Uterus (tissue), 4 donors: ENCODE results near the gene ZBTB3. TPM values are rescaled to one million over a fixed set of nuclear protein-coding genes. Genes with fewer than 3 reads are reported as not detected.

Experiments used
- DNase-seq, 2 donors: peaks; one replicate each; pipeline ENCODE4 v3.0.0-alpha.2; 2019 to 2020
- H3K27ac ChIP-seq, 2 donors: fragments of 200-600 bp; sonication (generic); 1 replicate in 1 of 2; 2 replicates in 1 of 2; pipeline ENCODE4 v1.5.1; 2016 to 2018
- H3K27me3 ChIP-seq, 2 donors: fragments of 200-600 bp; sonication (generic); one replicate each; pipeline ENCODE4 v1.5.1; 2018 to 2019; ENCODE audit warnings: control low read depth in 1 of 2
- H3K36me3 ChIP-seq, 2 donors: fragments of 200-600 bp; sonication (generic); one replicate each; pipeline ENCODE4 v1.5.1; 2019; ENCODE audit warnings: control low read depth in 1 of 2
- H3K4me1 ChIP-seq, 2 donors: fragments of 200-600 bp; sonication (generic); one replicate each; pipeline ENCODE4 v1.5.1; 2018 to 2019; ENCODE audit warnings: control low read depth in 1 of 2
- H3K4me3 ChIP-seq, 2 donors: fragments of 200-600 bp; sonication (generic); 1 replicate in 1 of 2; 2 replicates in 1 of 2; pipeline ENCODE4 v1.5.1; 2018 to 2019; ENCODE audit warnings: mild to moderate bottlenecking in 1 of 2
- H3K9me3 ChIP-seq, 2 donors: fragments of 200-600 bp; sonication (generic); one replicate each; pipeline ENCODE4 v1.5.1; 2019; ENCODE audit warnings: control low read depth in 1 of 2
- CTCF ChIP-seq, 4 experiments: fragments of 200-600 bp in 2 of 4; fragments of 450-650 bp in 2 of 4; sonication (generic) in 2 of 4; IDR thresholded peaks; one replicate each; pipeline ENCODE4 v1.5.1; 2016 to 2019; ENCODE audit warnings: antibody characterized with exemption in 4 of 4, mild to moderate bottlenecking in 2 of 4, moderate library complexity in 1 of 4
- POLR2A ChIP-seq, 2 donors: fragments of 450-650 bp; IDR thresholded peaks; one replicate each; pipeline ENCODE4 v1.6.1; 2016; ENCODE audit warnings: antibody characterized with exemption in 2 of 2, mild to moderate bottlenecking in 1 of 2, moderate library complexity in 1 of 2
- intact Hi-C: fragments of 100-400 bp; cut with DNase I; formaldehyde crosslinking; loops from one replicate; pipeline ENCODE4 v1.15.1; 2023; ENCODE audit warnings: low total_unique reads
- total RNA-seq, 4 donors: library from RNA; depleted of rRNA in 3 of 4; stranded (reverse); fragments of >200 nt in 3 of 4; gene quantifications; one replicate each; pipeline versions ENCODE4 v1.1.0 to v1.2.4, GENCODE V29; 2014 to 2023
- donor health status: DM: yes; HTN: yes; CAD: no.

ZBTB3 gene
- total RNA-seq, 4 donors from 2014 or later, result 0.59 to 28.9 (median 18.3) TPM

- Histone ChIP-seq H3K36me3 (no peaks in the 10 kb centered on the region), H3K4me1 (peaks cover 9 to 22% of the 10 kb centered on the region in 2 donors), H3K27ac (peak overlapping the region; percentile 89 to 94), H3K27me3 (no peaks in the 10 kb centered on the region), H3K4me3 (peak overlapping the region; percentile 49 to 54), H3K9me3 (no peaks in the 10 kb centered on the region)
- intact Hi-C loops, result no loop called here
- TF ChIP-seq CTCF (IDR thresholded peaks at IDR 0.05) (peak in 3 of 4 experiments; percentile 28 to 33 (median 31)), POLR2A (IDR thresholded peaks at IDR 0.05) (peak; percentile 60 to 64)
- peak; percentile 98 to 99 for DNase-seq
Observed at GRCh38 chr11:62709247-62710000, 44.5 kb downstream of the ZBTB3 start.

GRCh38 chr11:62708793-62709192 is 45.2 kb downstream of the ZBTB3 start:
- Histone ChIP-seq H3K4me1 (peaks cover 9 to 22% of the 10 kb centered on the region in 2 donors), H3K27me3 (no peaks in the 10 kb centered on the region), H3K27ac (peak overlapping the region; percentile 89 to 94), H3K4me3 (peak overlapping the region; percentile 49 to 54), H3K36me3 (no peaks in the 10 kb centered on the region), H3K9me3 (no peaks in the 10 kb centered on the region)
- no peak for TF ChIP-seq POLR2A (IDR thresholded peaks at IDR 0.05)
- TF ChIP-seq CTCF (IDR thresholded peaks at IDR 0.05), result no peak
- peak; percentile 37 to 53 for DNase-seq
- intact Hi-C loops, result no loop called here

- TF ChIP-seq POLR2A (IDR thresholded peaks at IDR 0.05) (no peak), CTCF (IDR thresholded peaks at IDR 0.05) (no peak)
- intact Hi-C loops, result no loop called here
- H3K36me3 ChIP-seq, result no peaks in the 10 kb centered on the region
- H3K9me3 ChIP-seq, result no peaks in the 10 kb centered on the region
- peak overlapping the region; percentile 89 to 94 for H3K27ac ChIP-seq
- H3K27me3 ChIP-seq, result no peaks in the 10 kb centered on the region
- H3K4me1 ChIP-seq, result peaks cover 9 to 22% of the 10 kb centered on the region in 2 donors
- peak overlapping the region in 1 of 2 donors; percentile 49 for H3K4me3 ChIP-seq
- peak; percentile 39 to 40 for DNase-seq
Observed at GRCh38 chr11:62708392-62708791, 45.6 kb downstream of the ZBTB3 start.

GRCh38 chr11:62707277-62707861 is 46.6 kb downstream of the ZBTB3 start, which contains the start of the genes BSCL2 and GNG3:
Gene BSCL2 (minus strand): TSS chr11:62707424. CDS start chr11:62707195, 229 bp downstream.
Gene GNG3 (plus strand): TSS chr11:62707676. CDS start chr11:62708296, 620 bp downstream.
- no peaks in the 10 kb centered on the region for H3K36me3 ChIP-seq
- H3K27ac ChIP-seq, result peak within 1 kb of the TSS; percentile 89 to 94
- TF ChIP-seq POLR2A (IDR thresholded peaks at IDR 0.05), result no peak
- no peak for TF ChIP-seq CTCF (IDR thresholded peaks at IDR 0.05)
- no peaks in the 10 kb centered on the region for H3K27me3 ChIP-seq
- H3K4me1 ChIP-seq, result peaks cover 9 to 22% of the 10 kb centered on the region in 2 donors
- no peaks in the 10 kb centered on the region for H3K9me3 ChIP-seq
- DNase-seq, result no peak
- intact Hi-C loops, result no loop called here
- H3K4me3 ChIP-seq, result peak within 1 kb of the TSS; percentile 47 to 71

- Histone ChIP-seq H3K27ac (peak overlapping the region; percentile 72 to 78), H3K9me3 (no peaks in the 10 kb centered on the region), H3K36me3 (no peaks in the 10 kb centered on the region), H3K27me3 (no peaks in the 10 kb centered on the region), H3K4me3 (peak overlapping the region; percentile 47 to 71), H3K4me1 (peaks cover 9 to 22% of the 10 kb centered on the region in 2 donors)
- no peak for TF ChIP-seq CTCF (IDR thresholded peaks at IDR 0.05)
- TF ChIP-seq POLR2A (IDR thresholded peaks at IDR 0.05), result no peak
- DNase-seq, result peak in 1 of 2 donors; percentile 37
- intact Hi-C loops, result no loop called here
Observed at GRCh38 chr11:62706850-62707247, 47.1 kb downstream of the ZBTB3 start.
